Thyroid gland (tissue), 4 donors: ENCODE measurements around the gene CHURC1.

Source experiments
- POLR2A ChIP-seq, 2 donors: fragments of 450-650 bp; IDR thresholded peaks; one replicate each; pipeline ENCODE4 v1.6.1; 2017; ENCODE audit warnings: antibody characterized with exemption in 2 of 2, mild to moderate bottlenecking in 2 of 2, moderate library complexity in 1 of 2
- TF ChIP-seq, protein P1 (sequence below), 6 experiments: fragments of 200-600 bp in 3 of 6; fragments of 450-650 bp in 3 of 6; sonication (generic) in 3 of 6; IDR thresholded peaks; one replicate each; pipeline ENCODE4 v1.5.1; 2016 to 2019; ENCODE audit warnings: antibody characterized with exemption in 6 of 6, mild to moderate bottlenecking in 2 of 6, inconsistent platforms in 1 of 6, moderate library complexity in 1 of 6

DNA sequence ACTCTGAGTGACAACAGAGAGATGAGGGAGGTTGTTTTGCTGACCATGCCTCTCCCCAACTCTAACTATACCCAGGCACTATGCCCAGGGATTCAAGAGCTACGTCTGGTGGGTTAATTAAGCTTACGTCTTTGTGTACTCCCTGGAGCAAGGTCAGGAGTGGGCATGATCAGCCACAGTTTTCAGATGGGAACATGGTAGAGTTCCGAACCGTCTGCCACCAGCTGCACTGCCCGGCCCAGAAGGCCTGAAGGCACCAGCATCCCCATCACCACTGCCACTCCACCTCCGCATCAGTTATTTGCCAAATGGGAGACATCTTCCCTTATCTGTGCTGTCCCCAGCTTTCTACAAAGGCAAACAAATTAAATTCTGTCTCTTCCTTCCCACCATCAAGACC is 39.4 kb downstream of the CHURC1 start:
- TF ChIP-seq, protein P1, sequence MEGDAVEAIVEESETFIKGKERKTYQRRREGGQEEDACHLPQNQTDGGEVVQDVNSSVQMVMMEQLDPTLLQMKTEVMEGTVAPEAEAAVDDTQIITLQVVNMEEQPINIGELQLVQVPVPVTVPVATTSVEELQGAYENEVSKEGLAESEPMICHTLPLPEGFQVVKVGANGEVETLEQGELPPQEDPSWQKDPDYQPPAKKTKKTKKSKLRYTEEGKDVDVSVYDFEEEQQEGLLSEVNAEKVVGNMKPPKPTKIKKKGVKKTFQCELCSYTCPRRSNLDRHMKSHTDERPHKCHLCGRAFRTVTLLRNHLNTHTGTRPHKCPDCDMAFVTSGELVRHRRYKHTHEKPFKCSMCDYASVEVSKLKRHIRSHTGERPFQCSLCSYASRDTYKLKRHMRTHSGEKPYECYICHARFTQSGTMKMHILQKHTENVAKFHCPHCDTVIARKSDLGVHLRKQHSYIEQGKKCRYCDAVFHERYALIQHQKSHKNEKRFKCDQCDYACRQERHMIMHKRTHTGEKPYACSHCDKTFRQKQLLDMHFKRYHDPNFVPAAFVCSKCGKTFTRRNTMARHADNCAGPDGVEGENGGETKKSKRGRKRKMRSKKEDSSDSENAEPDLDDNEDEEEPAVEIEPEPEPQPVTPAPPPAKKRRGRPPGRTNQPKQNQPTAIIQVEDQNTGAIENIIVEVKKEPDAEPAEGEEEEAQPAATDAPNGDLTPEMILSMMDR (IDR thresholded peaks at IDR 0.05) = no peak
- no peak for TF ChIP-seq POLR2A (IDR thresholded peaks at IDR 0.05)
